Mesodermal cell (in vitro differentiated cells): ENCODE data around the gene C1orf21.

Source experiments
- H3K27ac ChIP-seq: 2 replicates; pipeline ENCODE4 v1.7.0; 2013; ENCODE audit warnings: mild to moderate bottlenecking, low read depth, low read length, moderate library complexity; ENCODE audit not compliant: severe bottlenecking
- H3K36me3 ChIP-seq: 2 replicates; pipeline ENCODE4 v1.7.1; 2013; ENCODE audit warnings: mild to moderate bottlenecking, low read length, moderate library complexity; ENCODE audit not compliant: control insufficient read depth, insufficient read depth
- H3K4me1 ChIP-seq: one replicate; pipeline ENCODE4 v1.7.1; 2013; ENCODE audit warnings: mild to moderate bottlenecking, low read length; ENCODE audit not compliant: insufficient read depth, control insufficient read depth, poor library complexity, severe bottlenecking
- H3K4me3 ChIP-seq: 2 replicates; pipeline ENCODE4 v1.7.0; 2013; ENCODE audit warnings: low read length, control low read depth, mild to moderate bottlenecking; ENCODE audit not compliant: insufficient read depth, poor library complexity, severe bottlenecking; ENCODE audit errors: extremely low read depth
- H3K9me3 ChIP-seq: 2 replicates; pipeline ENCODE4 v1.7.1; 2013; ENCODE audit warnings: mild to moderate bottlenecking, low read length, moderate library complexity; ENCODE audit not compliant: control insufficient read depth
- WGBS, 2 experiments: methylation state at CpG; one replicate each; pipeline ENCODE4 v1.1.5; 2013; ENCODE audit warnings: missing lambda C conversion rate in 2 of 2; ENCODE audit not compliant: insufficient coverage in 2 of 2; 5-methylcytosine and 5-hydroxymethylcytosine counted together

C1orf21 gene

DNA sequence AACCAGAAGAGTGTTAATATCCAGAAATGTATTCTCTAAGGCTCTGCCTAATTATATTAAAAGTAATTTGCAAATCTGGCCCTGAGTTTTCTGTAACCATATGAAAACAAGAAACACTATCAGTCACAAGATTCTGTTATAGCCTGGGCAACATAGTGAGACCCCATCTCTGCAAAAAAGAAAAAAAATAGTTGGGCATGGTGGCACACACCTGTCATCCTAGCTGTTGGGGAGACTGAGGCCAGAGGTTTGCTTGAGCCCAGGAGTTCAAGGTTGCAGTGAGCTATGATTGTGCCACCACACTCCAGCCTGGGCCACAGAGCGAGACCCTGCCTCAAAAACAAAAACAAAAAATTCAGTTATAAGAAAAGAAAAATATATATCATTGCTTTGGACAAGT lies 25.6 kb downstream of the C1orf21 start:
- H3K4me3 ChIP-seq = no peak overlapping the region
- no peaks in the 10 kb centered on the region for H3K36me3 ChIP-seq
- H3K4me1 ChIP-seq = peaks cover 14% of the 10 kb centered on the region
- H3K9me3 ChIP-seq = no peaks in the 10 kb centered on the region
- no peak overlapping the region for H3K27ac ChIP-seq
- no CpG with 5 or more reads among the region's 1 CpG for WGBS, 2 experiments

DNA sequence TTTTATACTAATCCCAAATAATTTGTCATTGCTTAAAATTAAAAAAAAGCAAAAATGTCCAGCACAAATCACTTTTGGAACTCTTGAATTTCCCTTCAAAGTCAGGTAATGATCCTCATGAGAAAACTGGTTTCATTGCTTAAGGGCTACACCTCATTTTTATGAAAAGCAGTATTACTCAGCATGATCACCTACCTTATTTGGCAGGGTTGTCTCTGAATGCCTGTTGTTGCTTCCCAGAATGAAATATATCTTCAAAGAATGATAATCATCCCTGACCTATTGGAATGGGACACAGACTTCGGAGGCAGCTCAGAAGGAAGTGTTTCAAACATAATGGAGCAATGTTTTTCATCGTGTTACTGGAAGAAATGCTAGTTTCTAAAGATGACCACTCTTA lies 29.7 kb downstream of the C1orf21 start:
- H3K9me3 ChIP-seq = no peaks in the 10 kb centered on the region
- H3K27ac ChIP-seq = no peak overlapping the region
- WGBS, 2 experiments = no CpG with 5 or more reads among the region's 2 CpGs
- no peak overlapping the region for H3K4me3 ChIP-seq
- H3K4me1 ChIP-seq = peaks cover 4% of the 10 kb centered on the region
- H3K36me3 ChIP-seq = no peaks in the 10 kb centered on the region

DNA sequence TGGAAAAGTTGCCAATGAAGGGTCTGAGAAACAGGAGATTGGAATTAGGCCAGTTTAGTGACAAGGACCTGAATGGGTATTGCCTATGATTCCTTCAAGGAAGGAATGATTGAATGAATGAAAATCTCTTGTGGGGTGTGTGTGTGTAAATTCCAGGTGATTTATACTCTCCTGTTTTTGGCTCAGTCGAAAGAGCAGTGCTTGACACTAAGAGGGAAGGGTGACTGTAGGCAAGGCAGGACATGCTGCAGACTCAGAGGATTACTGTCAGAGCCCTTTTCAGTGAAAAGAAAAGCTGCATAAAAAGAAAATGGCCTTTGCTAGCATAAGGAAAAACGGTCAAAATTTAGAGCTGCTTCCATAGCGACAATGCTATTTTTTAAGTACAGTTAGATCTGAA lies 30.1 kb downstream of the C1orf21 start:
- H3K36me3 ChIP-seq = no peaks in the 10 kb centered on the region
- no peak overlapping the region for H3K4me3 ChIP-seq
- H3K27ac ChIP-seq = no peak overlapping the region
- H3K9me3 ChIP-seq = no peaks in the 10 kb centered on the region
- 87 to 92% methylated on average over 3 of the region's 3 CpGs for WGBS, 2 experiments
- H3K4me1 ChIP-seq = peaks cover 4% of the 10 kb centered on the region

DNA sequence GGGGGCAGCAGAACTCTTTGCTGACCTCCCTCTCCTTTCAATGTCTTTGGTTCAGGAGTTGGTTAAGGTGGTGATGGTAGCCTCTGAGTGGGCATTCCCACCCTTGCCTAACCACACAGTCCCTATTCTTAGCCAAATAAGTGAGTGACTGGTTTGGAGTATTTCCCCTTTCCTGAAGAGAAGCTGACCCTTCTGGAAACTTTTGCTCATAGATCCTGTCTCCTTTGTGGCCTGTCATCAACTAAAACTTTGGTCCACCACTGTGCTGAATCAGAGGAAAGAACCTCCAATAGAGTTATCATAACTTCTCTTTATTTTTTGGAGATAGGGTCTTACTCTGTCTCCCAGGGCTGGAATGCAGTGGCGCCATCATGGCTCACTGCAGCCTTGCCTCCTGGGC lies 31.1 kb downstream of the C1orf21 start:
- 100% methylated on average over 1 of the region's 1 CpG; no CpG with 5 or more reads in 1 of the 2 experiments for WGBS, 2 experiments
- Histone ChIP-seq H3K27ac (no peak overlapping the region), H3K9me3 (no peaks in the 10 kb centered on the region), H3K36me3 (no peaks in the 10 kb centered on the region), H3K4me1 (peaks cover 4% of the 10 kb centered on the region), H3K4me3 (no peak overlapping the region)

DNA sequence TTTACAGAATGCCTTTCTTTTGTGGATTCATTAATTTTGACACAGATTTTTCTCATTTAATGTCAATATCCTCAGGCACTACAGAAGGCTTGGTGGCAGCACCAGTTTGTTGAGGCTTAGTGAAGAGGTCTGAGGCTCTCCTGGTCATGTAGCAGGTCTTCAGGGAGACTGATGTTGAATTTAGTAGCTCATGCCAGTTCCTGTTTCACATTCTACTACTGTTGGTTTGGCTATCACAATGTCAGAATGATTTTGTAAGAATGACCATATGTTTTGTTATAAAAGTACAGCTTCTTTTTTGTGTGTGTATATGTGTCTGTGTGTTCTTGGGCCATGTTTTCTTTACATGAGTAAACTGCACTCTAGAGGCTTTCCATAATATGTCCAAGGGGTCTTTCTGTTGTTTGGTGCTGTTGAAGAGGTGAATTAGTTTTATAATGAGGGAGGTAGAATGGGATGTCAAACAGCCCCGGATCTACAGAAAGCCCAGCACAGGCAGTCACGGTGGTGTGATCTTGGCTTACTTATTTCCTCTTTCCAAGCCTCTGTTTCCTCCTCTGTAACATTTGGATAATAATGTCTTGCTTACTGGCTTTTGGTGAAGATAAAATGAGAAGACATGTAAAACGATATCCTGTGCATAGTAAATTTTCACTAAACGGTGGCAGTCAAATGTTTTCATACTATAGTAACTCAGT lies 32.0 kb downstream of the C1orf21 start:
- H3K9me3 ChIP-seq = no peaks in the 10 kb centered on the region
- H3K4me3 ChIP-seq = no peak overlapping the region
- H3K36me3 ChIP-seq = no peaks in the 10 kb centered on the region
- no peak overlapping the region for H3K27ac ChIP-seq
- peaks cover 4% of the 10 kb centered on the region for H3K4me1 ChIP-seq
- 87 to 100% methylated on average over 1 to 3 of the region's 4 CpGs for WGBS, 2 experiments

DNA sequence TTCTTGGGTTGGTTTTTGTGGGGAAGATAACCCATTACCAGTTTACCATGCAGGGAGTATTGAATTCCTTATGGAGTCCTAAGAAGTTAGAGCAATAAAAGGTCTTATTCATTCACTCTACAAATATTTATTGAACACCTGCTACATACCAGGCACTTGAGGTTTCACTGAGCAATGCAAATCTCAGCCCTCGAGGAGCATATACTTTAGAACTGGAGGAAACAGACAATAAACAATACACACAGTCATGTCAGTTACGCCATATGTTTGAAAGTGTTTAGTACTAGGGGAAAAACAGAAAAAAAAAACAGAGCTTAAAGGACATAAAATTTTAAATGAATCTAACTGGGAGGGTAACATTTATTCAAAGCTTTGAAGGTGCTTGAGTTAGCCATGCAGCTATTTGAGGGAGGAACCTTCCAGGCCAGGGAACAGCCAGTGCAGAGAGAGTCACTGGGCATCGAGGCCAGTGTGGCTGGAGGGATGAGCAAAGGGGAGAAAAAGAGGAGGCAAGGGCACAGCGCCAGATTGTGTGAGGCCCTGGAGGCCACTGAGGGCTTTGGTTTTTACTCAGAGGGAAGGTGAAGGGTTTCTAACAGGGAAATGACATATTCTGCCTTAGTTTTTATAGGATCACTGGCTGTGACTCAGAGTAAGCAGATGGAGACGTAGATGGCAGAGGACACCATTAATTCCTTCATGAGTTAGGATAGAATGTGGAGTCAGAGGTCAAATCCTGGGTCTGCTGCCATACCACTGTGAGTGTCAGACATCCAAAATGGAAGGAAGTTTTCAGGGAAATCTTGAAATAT lies 32.7 kb downstream of the C1orf21 start:
- H3K9me3 ChIP-seq = no peaks in the 10 kb centered on the region
- H3K27ac ChIP-seq = no peak overlapping the region
- no peaks in the 10 kb centered on the region for H3K36me3 ChIP-seq
- 90 to 93% methylated on average over 3 of the region's 5 CpGs for WGBS, 2 experiments
- H3K4me3 ChIP-seq = no peak overlapping the region
- peaks cover 10% of the 10 kb centered on the region for H3K4me1 ChIP-seq

DNA sequence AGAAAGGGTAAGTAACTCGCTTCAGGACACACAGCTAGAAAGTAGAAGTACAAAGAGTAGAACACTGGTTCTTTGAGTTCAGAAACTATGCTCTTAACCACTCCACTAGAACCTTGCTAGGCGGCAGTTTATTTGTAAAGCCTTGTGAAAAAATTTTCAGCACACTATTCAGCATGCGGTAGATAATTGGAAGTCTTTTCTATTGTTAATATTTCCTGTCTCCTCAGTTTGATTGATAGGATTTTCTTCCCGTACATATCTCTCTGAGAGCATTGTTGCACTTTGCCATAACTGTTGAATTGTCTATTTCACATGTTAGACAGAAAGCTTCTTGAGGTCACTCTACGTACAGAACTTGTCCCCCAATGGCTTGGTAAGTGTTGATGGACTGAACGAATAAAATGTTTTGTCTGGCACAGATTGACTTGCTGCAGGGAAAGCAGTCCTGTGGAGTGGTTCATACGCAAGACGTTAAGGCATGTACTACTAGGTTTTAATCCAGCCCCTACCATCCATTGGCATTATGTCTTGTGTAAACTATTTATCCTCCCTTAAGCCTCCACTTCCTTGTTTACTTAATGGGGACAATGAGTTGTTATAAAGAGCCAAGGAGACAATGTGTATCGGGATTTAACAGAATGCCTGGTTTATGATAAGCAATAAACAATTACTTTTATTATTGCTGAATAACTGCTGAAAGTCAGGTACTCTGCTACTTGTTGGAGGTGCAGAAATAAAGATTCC lies 35.8 kb downstream of the C1orf21 start:
- 97 to 100% methylated on average over 2 to 3 of the region's 9 CpGs for WGBS, 2 experiments
- H3K27ac ChIP-seq = no peak overlapping the region

DNA sequence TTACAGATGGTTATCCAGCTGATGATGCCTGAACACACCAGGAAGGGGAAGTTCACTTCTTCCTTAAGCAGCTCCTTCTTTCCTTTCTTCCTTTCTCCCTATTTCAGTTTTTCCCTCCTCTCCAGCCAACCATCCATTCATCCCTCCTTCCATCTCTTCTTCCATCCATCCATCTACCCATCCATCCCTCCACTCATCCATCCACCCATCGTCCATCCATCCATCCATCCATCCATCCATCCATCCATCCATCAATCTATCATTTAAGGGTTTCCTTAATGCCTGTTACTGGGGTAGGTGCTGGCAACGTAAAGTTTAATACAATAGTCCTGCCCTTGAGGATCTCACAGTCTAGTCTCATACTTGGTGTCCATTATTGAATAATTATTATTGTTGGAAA lies 36.8 kb downstream of the C1orf21 start:
- H3K27ac ChIP-seq = no peak overlapping the region
- no peak overlapping the region for H3K4me3 ChIP-seq
- no peaks in the 10 kb centered on the region for H3K36me3 ChIP-seq
- WGBS, 2 experiments = 63 to 100% methylated on average over 1 of the region's 2 CpGs
- H3K9me3 ChIP-seq = no peaks in the 10 kb centered on the region
- H3K4me1 ChIP-seq = peaks cover 10% of the 10 kb centered on the region

More for the DNA sequence above, 35.8 kb downstream of the C1orf21 start:
- Histone ChIP-seq H3K4me3 (no peak overlapping the region), H3K4me1 (peaks cover 10% of the 10 kb centered on the region), H3K36me3 (no peaks in the 10 kb centered on the region), H3K9me3 (no peaks in the 10 kb centered on the region)

DNA sequence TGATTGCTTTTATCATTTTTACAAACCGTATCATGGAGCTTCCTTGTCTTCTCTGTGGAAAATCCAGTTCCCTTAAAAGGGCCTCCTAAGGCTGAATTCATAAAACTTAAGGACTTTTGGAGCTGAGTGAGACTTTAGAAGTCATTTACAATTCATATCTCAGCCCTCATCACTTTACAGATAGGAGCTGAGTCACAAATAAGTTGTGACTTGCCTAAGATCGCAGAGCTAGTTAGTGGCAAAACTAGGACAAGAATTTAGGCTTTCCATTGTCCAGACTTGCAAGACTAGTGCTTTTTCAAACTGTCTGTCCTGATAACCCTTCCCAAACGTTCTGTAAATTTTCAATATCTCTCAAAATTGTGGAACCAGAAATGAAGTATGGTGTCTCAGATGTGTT lies 37.3 kb downstream of the C1orf21 start:
- Histone ChIP-seq H3K4me3 (no peak overlapping the region), H3K4me1 (peaks cover 10% of the 10 kb centered on the region), H3K36me3 (no peaks in the 10 kb centered on the region), H3K27ac (no peak overlapping the region), H3K9me3 (no peaks in the 10 kb centered on the region)
- WGBS, 2 experiments = 68 to 100% methylated on average over 1 to 2 of the region's 3 CpGs

DNA sequence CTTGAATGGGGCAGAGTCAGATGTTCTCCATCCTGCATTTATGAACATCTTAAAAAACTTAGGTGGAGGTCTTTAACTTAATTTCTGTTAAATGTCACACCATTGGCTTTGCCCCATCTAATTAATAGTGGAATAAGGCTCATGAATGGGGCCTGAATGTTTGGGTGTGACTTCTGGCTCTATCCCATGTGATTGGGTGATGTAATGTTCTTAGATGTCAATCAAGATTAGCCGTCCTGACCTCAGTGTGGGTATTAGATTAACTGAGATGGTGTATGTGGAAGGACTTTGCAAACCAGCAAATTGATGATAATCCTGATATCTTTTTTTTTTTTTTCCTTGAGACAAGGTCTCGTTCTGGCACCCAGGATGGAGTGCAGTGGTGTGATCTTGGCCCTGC lies 38.1 kb downstream of the C1orf21 start:
- Histone ChIP-seq H3K4me3 (no peak overlapping the region), H3K36me3 (no peaks in the 10 kb centered on the region)
- WGBS, 2 experiments = 90 to 100% methylated on average over 1 of the region's 2 CpGs

More for the DNA sequence above, 38.1 kb downstream of the C1orf21 start:
- Histone ChIP-seq H3K4me1 (peaks cover 6% of the 10 kb centered on the region), H3K9me3 (no peaks in the 10 kb centered on the region), H3K27ac (no peak overlapping the region)
